Middle frontal gyrus (tissue), 1 donor: ENCODE measurements around the gene PATE2.

Source experiments
- DNase-seq: peaks from one replicate; pipeline ENCODE4 v3.0.0-alpha.2; 2015; ENCODE audit warnings: low spot score; ENCODE audit errors: extremely low spot score

PATE2 gene

DNA sequence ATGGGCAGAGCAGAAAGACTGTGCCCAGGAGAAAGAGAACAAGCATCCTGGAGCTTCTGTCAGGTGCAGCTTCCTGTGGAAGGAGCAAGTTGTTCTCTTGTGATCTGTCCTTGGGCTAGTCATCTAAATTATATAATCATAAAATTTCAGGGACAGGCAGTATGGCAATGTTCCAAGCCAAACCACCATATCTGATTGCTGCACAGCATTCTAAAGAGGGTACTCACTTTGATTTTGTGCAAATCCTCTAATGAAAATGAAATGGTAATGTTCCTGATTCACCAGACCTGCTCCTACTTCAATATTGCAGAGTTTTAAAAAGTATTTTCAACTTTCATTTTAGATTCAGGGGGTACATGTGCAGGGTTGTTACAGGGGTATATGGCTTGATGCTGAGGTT, at the start of gene PATE2:
Gene PATE2, minus strand, starts transcription at position 101 of the 400 bp plus-strand sequence. Its CDS starts 55 bp downstream, at position 46.
- DNase-seq, result no peak

DNA sequence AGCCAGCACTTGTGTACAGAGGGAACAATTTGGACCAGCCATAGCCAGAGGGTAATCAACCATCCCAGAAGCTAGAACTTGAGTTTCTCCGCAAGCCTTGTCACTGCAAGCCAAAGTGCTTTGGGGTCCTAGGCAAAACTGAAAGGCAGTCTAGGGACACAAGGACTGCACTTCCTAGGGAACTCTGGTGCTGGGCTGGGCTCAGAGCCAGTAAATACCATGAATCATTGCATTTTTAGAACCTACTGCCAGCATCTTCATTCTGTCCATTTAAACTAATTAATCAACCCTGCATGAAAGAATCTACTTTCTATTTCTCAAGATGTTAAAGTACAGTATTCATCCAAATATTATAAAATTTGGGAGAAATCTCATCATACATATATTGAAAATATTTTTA, 29.3 kb upstream of the PATE2 start:
- DNase-seq, result no peak

DNA sequence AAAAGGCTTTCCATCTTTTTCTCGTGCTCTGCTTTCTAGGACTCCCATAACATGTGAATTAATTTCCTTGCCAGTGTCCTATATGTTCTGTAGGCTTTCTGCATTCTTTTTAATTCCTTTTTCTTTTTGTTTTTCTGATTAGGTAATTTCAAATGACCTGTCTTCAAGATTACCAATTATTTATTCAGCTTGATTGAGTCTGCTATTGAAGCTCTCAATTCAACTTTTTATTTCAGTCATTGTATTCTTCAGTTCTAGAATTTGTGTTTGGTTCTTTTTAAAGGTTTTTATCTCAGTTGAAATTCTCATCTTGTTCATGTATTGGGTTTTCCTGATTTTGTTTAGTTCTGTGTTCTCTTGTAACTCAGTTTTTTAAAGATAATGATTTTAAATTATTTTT, 23.8 kb upstream of the PATE2 start:
- DNase-seq, result no peak

DNA sequence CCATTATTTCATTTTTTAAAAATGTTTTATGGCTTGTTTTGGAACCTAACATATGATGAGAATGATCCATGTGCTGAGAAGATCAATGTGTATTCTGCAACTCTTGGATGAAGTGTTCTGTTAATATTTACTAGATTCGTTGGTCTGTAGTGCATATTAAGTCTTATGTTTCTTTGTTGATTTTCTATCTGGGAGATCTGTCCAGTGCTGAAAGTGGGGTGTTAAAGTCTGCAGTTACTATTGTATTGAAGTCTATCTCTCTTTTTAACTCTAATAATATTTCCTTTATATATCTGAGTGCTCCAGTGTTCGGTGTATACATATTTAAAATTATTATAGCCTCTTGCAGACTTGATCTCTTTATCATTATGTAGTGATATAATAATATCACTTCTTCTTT, 21.2 kb upstream of the PATE2 start:
- DNase-seq, result no peak

DNA sequence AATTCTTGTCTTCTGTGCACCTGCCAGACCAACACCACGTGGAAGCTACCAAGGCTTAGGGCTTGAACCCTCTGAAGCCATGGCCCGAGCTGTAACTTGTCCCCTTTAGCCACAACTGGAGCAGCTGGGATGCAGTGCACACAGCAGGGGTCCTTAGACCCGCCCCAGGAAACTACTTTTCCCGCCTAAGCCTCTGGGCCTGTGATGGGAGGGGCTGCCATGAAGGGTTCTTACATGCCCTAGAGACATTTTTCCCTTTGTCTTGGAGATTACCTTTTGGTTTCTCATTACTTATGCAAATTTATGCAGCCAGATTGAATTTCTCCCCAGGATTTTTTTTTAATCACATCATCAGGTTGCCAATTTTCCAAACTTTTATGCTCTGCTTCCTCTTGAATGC, 19.0 kb upstream of the PATE2 start:
- DNase-seq, result no peak

DNA sequence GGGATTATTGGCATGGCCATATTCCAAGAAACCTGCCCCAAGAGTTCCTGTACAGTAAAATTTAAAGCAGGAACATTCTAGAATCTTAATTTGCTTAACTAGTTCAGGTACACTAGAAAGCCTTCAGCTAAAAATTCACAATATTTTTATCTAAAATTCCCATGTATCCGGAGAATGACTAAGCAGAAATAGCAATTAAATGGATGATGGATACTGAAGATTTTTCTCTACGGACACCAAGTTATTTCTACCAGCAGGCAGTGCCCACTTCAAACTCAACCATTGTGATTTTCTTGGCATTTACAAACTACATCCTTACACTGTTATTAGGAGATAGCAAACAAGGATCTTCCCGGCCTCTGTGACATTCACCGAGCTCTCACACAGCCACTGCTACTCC, 12.2 kb upstream of the PATE2 start:
- no peak for DNase-seq

DNA sequence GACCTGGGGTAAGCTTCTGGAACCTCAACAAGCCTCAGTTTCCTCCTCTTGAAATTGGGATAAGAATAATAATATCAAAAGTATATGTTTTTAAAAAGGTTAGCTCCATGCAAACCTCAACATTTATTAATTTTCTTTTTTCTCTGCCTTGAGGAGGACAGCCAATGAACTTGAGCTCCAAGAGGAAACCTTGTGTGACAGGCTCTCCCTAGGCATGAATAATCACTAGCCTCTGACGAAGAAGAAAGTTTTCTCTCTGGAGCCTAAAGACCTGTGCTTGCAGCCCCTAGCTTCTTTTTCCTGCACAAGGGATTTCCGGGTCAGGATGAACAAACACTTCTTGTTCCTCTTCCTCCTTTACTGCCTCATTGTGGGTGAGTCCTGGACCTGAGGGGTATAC, 9.2 kb upstream of the PATE2 start, which contains the start of gene PATE3:
Gene PATE3, plus strand, starts transcription at position 301 of the 400 bp plus-strand sequence. Its CDS starts 25 bp downstream, at position 326.
- no peak for DNase-seq

DNA sequence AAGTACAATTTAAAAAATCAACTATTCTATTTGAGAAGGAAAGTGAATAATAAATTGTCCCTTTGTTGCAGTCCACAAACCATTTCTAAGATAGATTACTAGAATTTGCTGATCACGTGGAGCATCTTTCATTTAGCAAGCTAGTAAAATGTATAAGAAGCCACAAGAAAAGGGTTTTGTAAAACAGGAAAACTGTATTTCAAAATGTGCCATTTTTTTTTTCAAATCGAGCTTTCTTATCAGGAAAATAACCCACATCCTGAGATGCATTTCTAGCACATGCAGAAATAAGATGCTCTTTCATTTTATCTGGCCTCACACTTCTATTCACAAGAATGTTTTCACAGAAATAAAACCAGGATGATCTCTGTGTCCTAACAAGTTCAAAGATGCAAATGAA, 6.0 kb upstream of the PATE2 start:
- DNase-seq, result no peak

DNA sequence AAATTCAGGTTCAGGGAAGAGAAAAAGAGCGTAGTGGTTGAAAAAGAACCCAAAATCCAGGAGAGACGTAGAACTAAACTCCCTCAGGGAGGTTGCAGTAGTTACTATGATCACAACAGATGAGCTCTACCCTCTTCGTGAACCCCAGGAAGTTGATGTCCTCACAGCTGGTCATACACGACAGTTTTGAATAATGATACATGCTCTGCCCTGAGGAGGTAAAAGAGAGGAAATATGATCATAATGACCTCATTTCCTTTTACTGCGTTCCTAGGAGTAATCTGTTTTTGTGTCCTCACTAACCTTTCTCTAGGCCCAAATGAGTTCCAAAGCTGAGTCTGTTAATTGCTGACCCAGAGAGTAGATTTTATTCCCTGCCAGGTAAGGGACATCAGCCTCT, 1.3 kb downstream of the PATE2 start:
- no peak for DNase-seq

DNA sequence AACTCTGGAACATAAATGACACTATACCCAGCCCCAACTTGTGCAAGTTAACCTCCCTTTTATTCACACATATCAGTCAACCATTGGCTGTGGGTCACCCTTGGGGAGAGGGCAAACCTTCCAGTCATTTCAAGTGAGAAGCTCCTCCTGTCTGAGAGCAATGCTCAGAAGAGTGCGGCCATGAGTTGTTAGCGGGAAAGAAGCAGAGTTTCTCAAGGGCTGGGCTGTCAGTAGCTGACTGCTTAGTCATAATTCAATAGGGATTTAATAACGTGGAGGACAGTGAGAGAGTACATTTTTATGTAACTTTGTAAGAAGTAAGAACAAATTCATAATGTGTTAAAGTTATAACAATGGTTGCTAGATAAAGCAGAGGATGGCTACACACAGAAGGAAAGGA, 5.1 kb downstream of the PATE2 start:
- no peak for DNase-seq

DNA sequence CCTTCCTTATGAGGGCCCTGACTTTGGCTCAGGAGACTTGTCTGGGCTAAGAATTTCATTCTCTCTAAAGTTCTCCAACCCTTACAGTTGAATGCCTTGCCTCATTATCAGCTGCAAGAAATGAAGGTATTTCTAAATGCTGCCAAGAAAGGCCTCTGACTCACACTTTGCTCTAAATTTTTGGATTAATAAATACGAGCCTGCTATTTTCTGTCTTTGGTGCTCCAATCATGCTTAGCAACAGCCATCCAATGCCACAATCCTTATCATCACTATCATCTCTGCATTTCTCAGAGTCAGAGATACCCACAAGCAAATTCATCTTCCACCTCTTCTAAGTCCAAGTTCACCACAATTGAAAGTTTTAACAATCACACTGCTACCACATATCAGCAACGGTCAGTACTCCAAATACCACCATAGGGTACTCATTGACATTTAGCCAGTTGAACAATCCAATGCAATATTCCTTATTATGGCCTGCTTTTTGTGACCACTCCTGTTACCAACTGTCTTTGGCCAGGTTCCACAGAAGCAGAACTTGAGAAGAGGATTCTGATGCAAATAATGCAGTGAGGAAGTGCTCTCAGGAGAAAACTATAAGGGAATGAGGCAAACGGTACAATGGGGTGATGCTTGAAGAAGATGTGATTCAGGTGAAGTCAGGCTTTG, 5.7 kb downstream of the PATE2 start:
- no peak for DNase-seq

DNA sequence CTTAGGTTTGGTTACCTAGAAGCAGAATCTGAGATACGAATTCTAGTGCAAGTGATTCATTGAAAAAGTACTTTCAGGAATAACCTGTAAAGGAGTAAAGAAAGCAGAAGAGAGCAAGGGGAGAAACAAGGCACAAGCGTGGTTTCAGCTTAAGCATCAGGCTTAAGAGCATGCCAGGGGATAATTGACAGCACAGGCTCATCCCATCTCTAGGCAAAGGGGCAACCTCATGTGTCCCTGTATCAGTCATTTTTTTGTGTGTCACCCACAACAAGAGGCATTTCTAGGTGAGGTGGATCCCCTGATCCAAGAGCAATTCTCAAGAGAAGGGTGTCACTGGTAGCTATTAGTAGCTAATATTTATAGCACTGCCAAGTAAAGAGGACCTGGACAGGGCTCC, 8.0 kb downstream of the PATE2 start:
- no peak for DNase-seq

DNA sequence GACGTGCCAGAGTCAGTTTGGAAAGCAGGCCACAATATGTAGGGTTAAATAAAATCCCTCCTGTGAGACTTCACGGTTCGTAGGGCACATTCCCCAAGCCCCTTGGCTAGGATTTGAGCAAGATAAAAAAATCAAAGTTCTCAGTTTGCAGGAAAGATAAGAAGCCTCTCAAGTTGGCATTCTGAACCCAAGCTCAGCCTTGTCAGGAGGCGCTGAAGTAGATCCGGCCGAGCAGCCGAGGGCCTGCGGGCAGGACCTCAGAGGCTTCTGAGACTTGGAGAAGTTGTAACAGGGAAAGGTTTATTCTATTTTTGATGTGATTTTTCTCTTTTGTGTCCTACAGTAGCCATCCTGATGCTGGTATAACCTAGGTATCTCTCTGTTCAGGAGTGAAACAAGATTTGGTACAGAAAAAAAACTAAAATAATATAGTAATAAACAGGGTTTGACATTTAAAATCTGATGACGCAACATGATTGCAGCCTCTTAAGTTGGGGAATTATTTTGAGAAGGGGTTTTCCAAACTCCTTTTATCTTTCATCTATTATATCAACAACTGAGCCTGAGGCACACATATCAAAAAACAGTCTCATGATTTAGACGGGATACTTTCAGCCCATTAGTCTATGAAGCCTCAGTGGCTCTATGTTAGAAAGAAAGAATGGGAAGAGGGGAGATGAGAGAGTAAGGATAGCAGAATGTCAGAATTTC, 10.1 kb downstream of the PATE2 start:
- DNase-seq, result no peak

DNA sequence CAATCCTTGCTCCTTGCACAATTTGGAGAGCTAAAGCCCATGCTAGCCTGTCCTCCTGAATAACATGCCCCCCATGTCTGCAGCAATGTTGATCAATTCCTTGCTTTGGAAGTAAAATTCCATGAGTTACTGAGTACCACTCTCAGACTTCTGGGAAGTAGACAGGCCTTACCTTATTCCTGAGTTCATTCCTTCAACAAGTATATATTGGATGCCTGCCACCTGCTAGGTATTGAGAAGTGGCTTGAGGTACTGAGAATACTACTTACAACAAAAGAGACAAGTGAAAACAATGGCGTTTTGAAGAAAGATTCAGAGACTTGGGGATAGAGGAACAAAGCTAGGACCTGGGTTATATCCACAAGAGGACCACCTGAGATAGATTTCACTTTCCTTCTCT, 12.4 kb downstream of the PATE2 start:
- no peak for DNase-seq

DNA sequence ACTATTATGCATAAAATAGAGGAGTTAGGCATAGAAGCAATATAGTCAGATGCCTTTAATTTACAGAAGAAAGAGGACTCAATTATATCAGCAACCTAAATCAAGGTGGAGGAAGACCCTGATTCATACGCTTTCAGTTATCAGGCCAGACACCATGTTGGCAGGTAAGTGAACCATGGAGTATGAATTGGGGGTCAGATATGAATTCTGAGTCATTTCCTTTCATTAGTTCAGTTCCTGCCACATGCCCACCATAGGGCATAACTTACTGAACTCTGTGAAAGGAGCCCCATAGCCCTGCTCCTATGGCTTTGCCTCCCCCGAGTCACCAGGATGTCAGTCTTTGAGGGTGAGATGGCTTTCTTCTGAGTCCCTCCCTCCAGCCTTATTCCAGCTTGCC, 15.1 kb downstream of the PATE2 start:
- no peak for DNase-seq

DNA sequence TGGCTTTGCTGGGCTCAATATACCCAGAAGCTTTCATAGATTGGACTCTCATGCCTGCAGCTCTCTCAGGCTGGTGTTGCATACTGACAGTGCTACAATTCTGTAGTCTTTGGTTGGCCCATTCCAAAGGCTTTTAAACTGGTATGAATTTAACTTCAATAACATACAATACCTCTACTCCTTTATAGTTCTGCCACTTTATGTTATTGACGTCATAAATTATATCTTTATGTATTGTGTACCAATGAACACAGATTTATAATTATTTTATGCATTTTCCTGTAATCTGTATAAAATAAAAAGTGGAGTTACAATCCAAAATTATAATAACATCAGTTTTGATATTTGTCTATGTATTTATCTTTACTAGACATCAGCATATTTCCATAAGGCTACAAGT, 16.2 kb downstream of the PATE2 start:
- DNase-seq, result no peak

DNA sequence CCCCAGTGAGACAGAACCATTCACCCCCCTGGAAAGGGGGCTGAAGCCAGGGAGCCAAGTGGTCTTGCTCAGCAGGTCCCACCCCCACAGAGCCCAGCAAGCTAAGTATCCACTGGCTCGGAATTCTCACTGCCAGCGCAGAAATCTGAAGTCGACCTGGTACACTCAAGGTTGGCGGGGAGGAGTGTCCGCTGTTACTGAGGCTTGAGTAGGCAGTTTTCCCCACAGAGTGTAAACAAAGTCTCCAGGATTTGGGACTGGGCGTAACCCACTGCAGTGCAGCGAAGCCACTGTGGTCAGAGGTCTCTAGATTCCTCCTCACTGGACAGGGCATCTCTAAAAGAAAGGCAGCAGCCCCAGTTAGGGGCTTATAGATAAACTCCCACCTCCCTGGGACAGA, 22.6 kb downstream of the PATE2 start:
- no peak for DNase-seq

DNA sequence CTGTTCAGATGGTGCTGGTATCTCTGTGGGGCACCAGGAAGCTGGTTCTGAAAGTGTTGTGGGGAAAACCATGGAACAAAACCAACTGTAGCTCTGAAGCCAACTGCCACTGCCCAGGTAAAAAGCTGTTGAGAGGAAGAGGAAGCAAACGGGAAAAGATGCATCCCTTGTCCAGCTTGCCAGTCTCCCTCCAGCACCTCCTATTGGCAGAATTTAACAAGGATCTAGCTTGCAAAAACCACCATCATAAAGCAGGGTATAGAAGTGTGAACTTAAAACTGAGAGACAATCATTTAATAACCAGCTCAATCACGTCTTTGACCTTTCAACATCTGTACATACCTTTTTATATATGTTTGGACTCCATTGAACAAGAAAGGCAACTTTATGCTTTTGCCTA, 28.0 kb downstream of the PATE2 start:
- DNase-seq, result no peak

DNA sequence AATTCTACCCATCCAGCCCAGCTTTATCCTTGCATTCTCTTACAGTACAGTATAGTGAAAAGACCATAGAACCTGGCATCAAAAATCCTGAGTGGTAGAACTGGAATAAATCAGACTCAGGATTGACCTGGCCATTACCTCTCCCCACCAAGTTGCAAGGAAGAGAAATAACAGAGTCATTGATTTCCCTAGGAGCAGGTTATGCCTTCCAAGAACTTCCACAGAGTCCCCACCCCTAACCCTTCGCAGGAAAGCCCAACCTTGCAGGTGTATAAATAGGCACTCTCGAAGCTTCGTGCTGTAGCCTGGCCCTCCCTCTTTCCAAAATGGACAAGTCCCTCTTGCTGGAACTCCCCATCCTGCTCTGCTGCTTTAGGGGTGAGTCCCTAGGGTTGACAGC, 32.6 kb downstream of the PATE2 start, which contains the start of gene PATE1:
Gene PATE1, plus strand, starts transcription at position 301 of the 400 bp plus-strand sequence. Its CDS starts 26 bp downstream, at position 327.
- DNase-seq, result no peak

DNA sequence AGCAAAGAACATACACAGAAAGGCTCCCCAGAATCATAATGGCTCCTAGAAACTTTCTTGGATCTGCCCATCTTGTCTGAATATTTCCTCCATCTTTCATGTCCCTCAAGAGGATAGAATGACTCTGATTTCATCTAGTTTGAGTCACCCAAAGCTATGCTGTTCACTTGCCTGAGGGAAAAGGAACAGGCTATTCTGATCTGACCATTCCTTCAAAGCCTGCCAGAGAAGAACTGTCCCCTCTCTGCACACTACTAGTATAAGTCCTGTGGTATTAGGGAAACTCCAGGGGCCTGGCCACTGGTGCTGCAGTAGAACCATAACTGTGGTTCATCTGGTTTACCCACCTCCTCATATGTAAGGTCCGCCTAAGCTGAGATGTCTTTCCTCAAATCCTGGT, 34.9 kb downstream of the PATE2 start:
- DNase-seq, result no peak

DNA sequence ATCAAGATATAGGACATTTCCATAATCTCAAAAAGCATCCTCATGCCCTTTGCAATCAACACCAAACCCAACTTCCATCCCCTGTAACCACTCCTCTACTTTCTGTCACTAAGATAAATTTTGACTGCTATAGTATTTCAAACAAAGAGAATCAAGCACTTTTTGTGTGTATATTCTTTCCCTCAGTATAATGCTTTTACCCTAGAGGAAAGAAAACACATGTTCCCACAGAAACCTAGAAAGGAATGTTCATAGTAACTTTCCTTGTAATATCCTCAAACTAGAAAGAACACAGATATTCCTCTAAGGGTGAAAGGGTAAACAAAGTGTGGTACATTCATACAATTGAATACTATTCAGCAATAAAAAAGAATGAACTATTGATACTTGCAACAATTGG, 38.0 kb downstream of the PATE2 start:
- DNase-seq, result no peak

DNA sequence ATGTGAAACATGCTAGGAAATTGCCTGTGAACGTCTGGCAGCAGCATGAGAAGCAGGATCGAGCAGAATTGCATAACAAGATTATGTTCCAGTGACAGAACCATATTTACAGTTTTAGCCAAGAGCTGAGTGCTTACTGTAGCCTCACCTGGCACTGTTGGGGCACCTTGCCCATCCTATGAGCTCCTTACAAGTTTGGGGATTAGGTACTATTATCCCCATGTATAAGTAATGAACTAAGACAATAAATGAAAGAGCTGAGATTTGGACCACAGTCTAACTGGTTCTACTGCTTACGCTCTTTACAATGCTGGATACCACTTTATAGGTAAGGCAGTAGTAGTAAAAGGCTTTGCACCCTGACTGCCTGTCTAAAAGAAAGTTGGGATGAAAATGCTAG, 49.7 kb downstream of the PATE2 start:
- DNase-seq, result no peak
